Measurements from ENCODE around the gene DDX41. TPM values are rescaled to one million over a fixed set of nuclear protein-coding genes. Genes with fewer than 3 reads are reported as not detected.

Gene DDX41
- total and polyA plus RNA-seq, 2 of the 13 experiments (the other 11 are each of a cell fraction or from before 2014, with no cell fraction given): 62.8 to 105 TPM

GRCh38 chr5:177490311-177490991 is 26.3 kb downstream of the DDX41 start:
- H3K79me2 ChIP-seq (ENCODE audit: insufficient read depth, low read length): no peaks in the 10 kb centered on the region
- CTCF ChIA-PET (ENCODE audit: low intra/inter-chr PET ratio, low total read pairs): interaction anchor here (1.3 to 3.0 kb wide), 3 partner anchors 11 to 109 kb away, joined by 3 to 37 read pairs (median 14); partner anchors contain the start of gene B4GALT7
- in situ Hi-C loops (cut with HindIII; ENCODE audit: extremely low pct_ligation_motif_present, low pct_unique_long_range_greater_than_20kb): no loop called here
- H3K9ac ChIP-seq (ENCODE audit: insufficient read depth, low read depth, low read length): no peak overlapping the region
- peaks cover 7% of the 10 kb centered on the region; the same call in 1 of the 2 replicates for H4K20me1 ChIP-seq (ENCODE audit: insufficient read depth, low read length)
- DNase-seq (ENCODE audit: low spot score) (no peak), FAIRE-seq (no peak), ATAC-seq (no peak)
- H3K4me3 ChIP-seq (replicated peaks in 1 of 3; ENCODE audit: insufficient read depth in 1 of 3, low read depth in 2 of 3, low read length in 3 of 3): no peak overlapping the region
- no peak overlapping the region for H3K27ac ChIP-seq (ENCODE audit: extremely low read length, insufficient read depth, low read length)
- 96% methylated on average over 14 of the region's 15 CpGs for WGBS (ENCODE audit: low lambda C conversion rate)
- no peaks in the 10 kb centered on the region for H3K27me3 ChIP-seq (ENCODE audit: control insufficient read depth in 1 of 2, insufficient read depth in 2 of 2, low read length in 2 of 2)
- POLR2A ChIA-PET: no interaction called here
- H2AFZ ChIP-seq (ENCODE audit: low read length): no peak overlapping the region
- BruUV-seq (replicated peaks): no TSS peak
- intact Hi-C loops (cut with micrococcal nuclease; ENCODE audit: unreplicated experiment): no loop called here
- no peaks in the 10 kb centered on the region for H3K9me3 ChIP-seq (ENCODE audit: low read length)
- peaks cover 17% of the 10 kb centered on the region for H3K4me1 ChIP-seq (ENCODE audit: insufficient read depth, low read length)
- no peak overlapping the region for H3K4me2 ChIP-seq (ENCODE audit: low read depth, low read length)
- TF ChIP-seq SRSF4 (IDR thresholded peaks at IDR 0.05; ENCODE audit: low read depth, low read length, poor library complexity, severe bottlenecking) (no peak), ZBTB3 (CRISPR knock-in tag; IDR thresholded peaks at IDR 0.05; ENCODE audit: borderline replicate concordance, low read depth) (no peak), ZNF296 (CRISPR knock-in tag; conservative IDR thresholded peaks at IDR 0.05) (no peak), ZNF280D (CRISPR knock-in tag; IDR thresholded peaks at IDR 0.05) (no peak), ZNF510 (CRISPR knock-in tag; IDR thresholded peaks at IDR 0.05; ENCODE audit: low read depth) (no peak), ZNF331 (CRISPR knock-in tag; IDR thresholded peaks at IDR 0.05) (no peak), ZSCAN30 (CRISPR knock-in tag; IDR thresholded peaks at IDR 0.05) (no peak), SALL1 (CRISPR knock-in tag; IDR thresholded peaks at IDR 0.05) (no peak), TEF (CRISPR knock-in tag; IDR thresholded peaks at IDR 0.05) (no peak)
- TF ChIP-seq, protein P1, sequence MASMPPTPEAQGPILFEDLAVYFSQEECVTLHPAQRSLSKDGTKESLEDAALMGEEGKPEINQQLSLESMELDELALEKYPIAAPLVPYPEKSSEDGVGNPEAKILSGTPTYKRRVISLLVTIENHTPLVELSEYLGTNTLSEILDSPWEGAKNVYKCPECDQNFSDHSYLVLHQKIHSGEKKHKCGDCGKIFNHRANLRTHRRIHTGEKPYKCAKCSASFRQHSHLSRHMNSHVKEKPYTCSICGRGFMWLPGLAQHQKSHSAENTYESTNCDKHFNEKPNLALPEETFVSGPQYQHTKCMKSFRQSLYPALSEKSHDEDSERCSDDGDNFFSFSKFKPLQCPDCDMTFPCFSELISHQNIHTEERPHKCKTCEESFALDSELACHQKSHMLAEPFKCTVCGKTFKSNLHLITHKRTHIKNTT (CRISPR knock-in tag; IDR thresholded peaks at IDR 0.05): no peak
- TF ChIP-seq, protein P2, sequence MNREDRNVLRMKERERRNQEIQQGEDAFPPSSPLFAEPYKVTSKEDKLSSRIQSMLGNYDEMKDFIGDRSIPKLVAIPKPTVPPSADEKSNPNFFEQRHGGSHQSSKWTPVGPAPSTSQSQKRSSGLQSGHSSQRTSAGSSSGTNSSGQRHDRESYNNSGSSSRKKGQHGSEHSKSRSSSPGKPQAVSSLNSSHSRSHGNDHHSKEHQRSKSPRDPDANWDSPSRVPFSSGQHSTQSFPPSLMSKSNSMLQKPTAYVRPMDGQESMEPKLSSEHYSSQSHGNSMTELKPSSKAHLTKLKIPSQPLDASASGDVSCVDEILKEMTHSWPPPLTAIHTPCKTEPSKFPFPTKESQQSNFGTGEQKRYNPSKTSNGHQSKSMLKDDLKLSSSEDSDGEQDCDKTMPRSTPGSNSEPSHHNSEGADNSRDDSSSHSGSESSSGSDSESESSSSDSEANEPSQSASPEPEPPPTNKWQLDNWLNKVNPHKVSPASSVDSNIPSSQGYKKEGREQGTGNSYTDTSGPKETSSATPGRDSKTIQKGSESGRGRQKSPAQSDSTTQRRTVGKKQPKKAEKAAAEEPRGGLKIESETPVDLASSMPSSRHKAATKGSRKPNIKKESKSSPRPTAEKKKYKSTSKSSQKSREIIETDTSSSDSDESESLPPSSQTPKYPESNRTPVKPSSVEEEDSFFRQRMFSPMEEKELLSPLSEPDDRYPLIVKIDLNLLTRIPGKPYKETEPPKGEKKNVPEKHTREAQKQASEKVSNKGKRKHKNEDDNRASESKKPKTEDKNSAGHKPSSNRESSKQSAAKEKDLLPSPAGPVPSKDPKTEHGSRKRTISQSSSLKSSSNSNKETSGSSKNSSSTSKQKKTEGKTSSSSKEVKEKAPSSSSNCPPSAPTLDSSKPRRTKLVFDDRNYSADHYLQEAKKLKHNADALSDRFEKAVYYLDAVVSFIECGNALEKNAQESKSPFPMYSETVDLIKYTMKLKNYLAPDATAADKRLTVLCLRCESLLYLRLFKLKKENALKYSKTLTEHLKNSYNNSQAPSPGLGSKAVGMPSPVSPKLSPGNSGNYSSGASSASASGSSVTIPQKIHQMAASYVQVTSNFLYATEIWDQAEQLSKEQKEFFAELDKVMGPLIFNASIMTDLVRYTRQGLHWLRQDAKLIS (CRISPR knock-in tag; IDR thresholded peaks at IDR 0.05): no peak
- peaks cover 15 to 18% of the 10 kb centered on the region in 2 experiments; a peak in 4 of 5 replicates for H3K36me3 ChIP-seq (replicated peaks in 1 of 2; ENCODE audit: control insufficient read depth in 1 of 2, insufficient read depth in 2 of 2, low read length in 2 of 2)

Data from HepG2 (cell line).